ENCODE data around the gene OR2V2. TPM values are rescaled to one million over a fixed set of nuclear protein-coding genes. Genes with fewer than 3 reads are reported as not detected.
"Not testable (repeated sequence)": the region's sequence is repeated elsewhere in the genome, so short reads cannot be mapped to it uniquely, and the experiment has no call there.

Gene OR2V2
- total RNA-seq: not detected
- long read RNA-seq: 0 reads

- ATAC-seq; DNase-seq; intact Hi-C loops (cut with DNase I, micrococcal nuclease): not testable (repeated sequence)
Observed at GRCh38 chr5:181146927-181147636, at the start of gene OR2V2. Gene OR2V2 (plus strand): TSS chr5:181147586. CDS start chr5:181154943, 7,357 bp downstream.

GRCh38 chr5:181097759-181098491 lies 49.5 kb upstream of the OR2V2 start:
- DNase-seq; intact Hi-C loops (cut with DNase I, micrococcal nuclease); ATAC-seq: not testable (repeated sequence)

GRCh38 chr5:181098762-181099601 lies 48.4 kb upstream of the OR2V2 start:
- no peak for ATAC-seq
- intact Hi-C loops (cut with DNase I, micrococcal nuclease): no loop called here
- no peak for DNase-seq

- intact Hi-C loops (cut with DNase I, micrococcal nuclease): no loop called here
- ATAC-seq (no peak), DNase-seq (no peak)
Observed at GRCh38 chr5:181099602-181100086, 47.7 kb upstream of the OR2V2 start.

- ATAC-seq (no peak), DNase-seq (no peak)
- intact Hi-C loops (cut with DNase I, micrococcal nuclease): no loop called here
Observed at GRCh38 chr5:181100121-181100875, 47.1 kb upstream of the OR2V2 start.

- DNase-seq; ATAC-seq; intact Hi-C loops (cut with DNase I, micrococcal nuclease): not testable (repeated sequence)
Observed at GRCh38 chr5:181101030-181101641, 46.2 kb upstream of the OR2V2 start.

GRCh38 chr5:181101930-181102674 lies 45.3 kb upstream of the OR2V2 start:
- intact Hi-C loops (cut with DNase I, micrococcal nuclease); DNase-seq; ATAC-seq: not testable (repeated sequence)

GRCh38 chr5:181104259-181104568 lies 43.2 kb upstream of the OR2V2 start:
- peak; percentile 37 for ATAC-seq
- intact Hi-C loops (cut with DNase I, micrococcal nuclease); DNase-seq: not testable (repeated sequence)

GRCh38 chr5:181104606-181105390 lies 42.6 kb upstream of the OR2V2 start:
- intact Hi-C loops (cut with DNase I, micrococcal nuclease); DNase-seq: not testable (repeated sequence)
- peak; percentile 59 for ATAC-seq

GRCh38 chr5:181105391-181106025 lies 41.9 kb upstream of the OR2V2 start:
- ATAC-seq (no peak), DNase-seq (no peak)
- intact Hi-C loops (cut with DNase I, micrococcal nuclease): no loop called here

GRCh38 chr5:181107699-181108098 lies 39.7 kb upstream of the OR2V2 start:
- intact Hi-C loops (cut with DNase I, micrococcal nuclease): no loop called here
- ATAC-seq (no peak), DNase-seq (no peak)

- intact Hi-C loops (cut with DNase I, micrococcal nuclease): no loop called here
- no peak for ATAC-seq
- no peak for DNase-seq
Observed at GRCh38 chr5:181108578-181109165, 38.7 kb upstream of the OR2V2 start.

- intact Hi-C loops (cut with DNase I, micrococcal nuclease): no loop called here
- no peak for ATAC-seq
- no peak for DNase-seq
Observed at GRCh38 chr5:181109489-181110013, 37.8 kb upstream of the OR2V2 start.

- ATAC-seq (no peak), DNase-seq (no peak)
- intact Hi-C loops (cut with DNase I, micrococcal nuclease): no loop called here
Observed at GRCh38 chr5:181111010-181111409, 36.4 kb upstream of the OR2V2 start.

- no peak for DNase-seq
- ATAC-seq: no peak
- intact Hi-C loops (cut with DNase I, micrococcal nuclease): no loop called here
Observed at GRCh38 chr5:181112476-181112875, 34.9 kb upstream of the OR2V2 start.

- intact Hi-C loops (cut with DNase I, micrococcal nuclease); ATAC-seq; DNase-seq: not testable (repeated sequence)
Observed at GRCh38 chr5:181113572-181113971, 33.8 kb upstream of the OR2V2 start.

Measured in left colon (tissue), 2 donors.